ENCODE measurements around the gene PTGS1.

DNA sequence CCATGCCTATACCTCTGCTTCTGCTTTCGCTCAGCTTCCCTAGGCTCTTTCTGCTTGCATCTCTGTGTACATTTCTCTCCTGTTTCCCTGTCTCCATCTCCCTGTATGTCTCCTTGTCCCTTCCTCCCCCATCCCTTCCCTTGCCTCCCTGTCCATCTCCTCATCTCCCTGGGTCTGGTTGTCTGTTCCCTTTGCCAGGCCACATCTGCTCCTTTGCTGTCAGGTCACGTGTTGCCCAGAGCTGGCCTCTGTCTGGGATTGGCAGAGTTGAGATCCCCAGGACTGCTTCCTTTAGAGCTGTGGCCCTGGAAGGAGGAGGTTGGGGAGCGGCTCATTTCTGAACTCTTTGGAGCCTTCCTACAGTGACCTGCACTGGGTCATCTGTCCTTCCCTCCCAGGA is 31.8 kb upstream of the PTGS1 start:
- no peak for TF ChIP-seq EZH2 (IDR thresholded peaks at IDR 0.05; ENCODE audit: borderline replicate concordance, low read length)
- TF ChIP-seq, protein P1, sequence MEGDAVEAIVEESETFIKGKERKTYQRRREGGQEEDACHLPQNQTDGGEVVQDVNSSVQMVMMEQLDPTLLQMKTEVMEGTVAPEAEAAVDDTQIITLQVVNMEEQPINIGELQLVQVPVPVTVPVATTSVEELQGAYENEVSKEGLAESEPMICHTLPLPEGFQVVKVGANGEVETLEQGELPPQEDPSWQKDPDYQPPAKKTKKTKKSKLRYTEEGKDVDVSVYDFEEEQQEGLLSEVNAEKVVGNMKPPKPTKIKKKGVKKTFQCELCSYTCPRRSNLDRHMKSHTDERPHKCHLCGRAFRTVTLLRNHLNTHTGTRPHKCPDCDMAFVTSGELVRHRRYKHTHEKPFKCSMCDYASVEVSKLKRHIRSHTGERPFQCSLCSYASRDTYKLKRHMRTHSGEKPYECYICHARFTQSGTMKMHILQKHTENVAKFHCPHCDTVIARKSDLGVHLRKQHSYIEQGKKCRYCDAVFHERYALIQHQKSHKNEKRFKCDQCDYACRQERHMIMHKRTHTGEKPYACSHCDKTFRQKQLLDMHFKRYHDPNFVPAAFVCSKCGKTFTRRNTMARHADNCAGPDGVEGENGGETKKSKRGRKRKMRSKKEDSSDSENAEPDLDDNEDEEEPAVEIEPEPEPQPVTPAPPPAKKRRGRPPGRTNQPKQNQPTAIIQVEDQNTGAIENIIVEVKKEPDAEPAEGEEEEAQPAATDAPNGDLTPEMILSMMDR (conservative IDR thresholded peaks at IDR 0.05 in 1 of 2, IDR thresholded peaks at IDR 0.05 in 1 of 2; ENCODE audit: extremely low read depth in 1 of 2, insufficient read depth in 1 of 2, low read depth in 1 of 2, low read length in 2 of 2) = no peak

All from mammary epithelial cell (primary cell).